ENCODE data around the gene PSME4. TPM values are rescaled to one million over a fixed set of nuclear protein-coding genes. Genes with fewer than 3 reads are reported as not detected.
"Not testable (repeated sequence)": the region's sequence is repeated elsewhere in the genome, so short reads cannot be mapped to it uniquely, and the experiment has no call there.

Gene PSME4
- total RNA-seq, 1 donor from 2014 or later = 57.2 TPM

GRCh38 chr2:53964257-53964952 lies 6.4 kb downstream of the PSME4 start:
- DNase-seq (ENCODE audit: low spot score) = no peak

- not testable (repeated sequence) for DNase-seq (ENCODE audit: low spot score)
Measured at GRCh38 chr2:53961478-53962216, 9.1 kb downstream of the PSME4 start.

GRCh38 chr2:53960476-53960875 lies 10.3 kb downstream of the PSME4 start:
- DNase-seq (ENCODE audit: low spot score) = no peak

- no peak for DNase-seq (ENCODE audit: low spot score)
Measured at GRCh38 chr2:53958443-53958842, 12.3 kb downstream of the PSME4 start.

- no peak for DNase-seq (ENCODE audit: low spot score)
Measured at GRCh38 chr2:53952519-53952918, 18.3 kb downstream of the PSME4 start.

GRCh38 chr2:53949457-53949856 lies 21.3 kb downstream of the PSME4 start:
- no peak for DNase-seq (ENCODE audit: low spot score)

GRCh38 chr2:53945538-53945937 lies 25.3 kb downstream of the PSME4 start:
- no peak for DNase-seq (ENCODE audit: low spot score)

- no peak for DNase-seq (ENCODE audit: low spot score)
Measured at GRCh38 chr2:53944542-53944941, 26.3 kb downstream of the PSME4 start.

GRCh38 chr2:53942280-53942679 lies 28.5 kb downstream of the PSME4 start:
- no peak for DNase-seq (ENCODE audit: low spot score)

- no peak for DNase-seq (ENCODE audit: low spot score)
Measured at GRCh38 chr2:53941749-53942148, 29.0 kb downstream of the PSME4 start.

GRCh38 chr2:53939656-53940055 lies 31.1 kb downstream of the PSME4 start:
- DNase-seq (ENCODE audit: low spot score) = no peak

GRCh38 chr2:53938904-53939303 lies 31.9 kb downstream of the PSME4 start:
- no peak for DNase-seq (ENCODE audit: low spot score)

- no peak for DNase-seq (ENCODE audit: low spot score)
Measured at GRCh38 chr2:53933329-53933728, 37.5 kb downstream of the PSME4 start.

- DNase-seq (ENCODE audit: low spot score) = not testable (repeated sequence)
Measured at GRCh38 chr2:53926321-53926720, 44.5 kb downstream of the PSME4 start.

GRCh38 chr2:53913721-53914120 lies 57.1 kb downstream of the PSME4 start:
- no peak for DNase-seq (ENCODE audit: low spot score)

GRCh38 chr2:53911434-53912189 lies 59.2 kb downstream of the PSME4 start:
- DNase-seq (ENCODE audit: low spot score) = no peak

- DNase-seq (ENCODE audit: low spot score) = no peak
Measured at GRCh38 chr2:53907582-53907981, 63.2 kb downstream of the PSME4 start.

- no peak for DNase-seq (ENCODE audit: low spot score)
Measured at GRCh38 chr2:53905396-53905795, 65.4 kb downstream of the PSME4 start.

- no peak for DNase-seq (ENCODE audit: low spot score)
Measured at GRCh38 chr2:53903011-53903410, 67.8 kb downstream of the PSME4 start.

GRCh38 chr2:53901192-53901591 lies 69.6 kb downstream of the PSME4 start:
- DNase-seq (ENCODE audit: low spot score) = no peak

GRCh38 chr2:53896864-53897263 lies 73.9 kb downstream of the PSME4 start:
- DNase-seq (ENCODE audit: low spot score) = no peak

All from mesenteric fat pad (tissue), 1 donor.